Measurements from ENCODE around the gene MSN.

GRCh38 chrX:65679071-65679540, 11.7 kb downstream of the MSN start:
- TF ChIP-seq EZH2 (IDR thresholded peaks at IDR 0.05; ENCODE audit: low read length, unreplicated experiment) (no peak), CTCF (conservative IDR thresholded peaks at IDR 0.05; ENCODE audit: low read depth, low read length) (no peak), EZH2phosphoT487 (IDR thresholded peaks at IDR 0.05; ENCODE audit: borderline replicate concordance, low read length) (no peak)

Measured in PC-3 (cell line).